H1 (cell line): ENCODE measurements around the gene PPP1R3F. TPM values are rescaled to one million over a fixed set of nuclear protein-coding genes. Genes with fewer than 3 reads are reported as not detected.

Experiments used
- CTCF ChIA-PET: fragments of 300-600 bp; sonication (Branson Sonifier 250); formaldehyde crosslinking; loops from one replicate; lab custom pipeline; 2021; ENCODE audit not compliant: partially characterized antibody; lab: Charles Lee
- POLR2A ChIA-PET: fragments of 300-600 bp; sonication (Branson Sonifier 250); formaldehyde crosslinking; loops from one replicate; lab custom pipeline; 2021; ENCODE audit warnings: inconsistent platforms; ENCODE audit not compliant: partially characterized antibody; lab: Charles Lee
- DNase-seq, 2 experiments: peaks; one replicate each; pipeline versions ENCODE4 v3.0.0 to v3.0.0-alpha.2; 2010 to 2022; ENCODE audit warnings: low spot score in 2 of 2, low read depth in 1 of 2, mixed read lengths in 1 of 2
- FAIRE-seq: peaks from 2 replicates; lab custom pipeline; 2011; peaks lifted over from hg19 to GRCh38; lab: Jason Lieb, UNC
- H2AFZ ChIP-seq: 2 replicates; pipeline ENCODE4 v1.8.1; 2012; ENCODE audit warnings: low read length, inconsistent platforms
- H2AK5ac ChIP-seq: 2 replicates; pipeline ENCODE4 v1.6.1; 2013; ENCODE audit warnings: low read depth, low read length
- H2BK120ac ChIP-seq: replicated peaks from 2 replicates; pipeline ENCODE3; 2013; ENCODE audit warnings: low read depth, low read length, inconsistent platforms
- H2BK12ac ChIP-seq: 2 replicates; pipeline ENCODE4 v1.6.1; 2013; ENCODE audit warnings: low read depth, low read length
- H2BK15ac ChIP-seq: 2 replicates; pipeline ENCODE4 v1.6.1; 2013; ENCODE audit warnings: low read length
- H2BK20ac ChIP-seq: 2 replicates; pipeline ENCODE4 v1.6.1; 2013; ENCODE audit warnings: low read length
- H2BK5ac ChIP-seq: 2 replicates; pipeline ENCODE4 v1.6.1; 2013; ENCODE audit warnings: low read depth, low read length
- H3K14ac ChIP-seq: 2 replicates; pipeline ENCODE4 v1.6.1; 2013; ENCODE audit warnings: inconsistent platforms; ENCODE audit not compliant: insufficient read length
- H3K18ac ChIP-seq: 2 replicates; pipeline ENCODE4 v1.6.1; 2013; ENCODE audit warnings: low read length; ENCODE audit errors: extremely low read depth
- H3K23ac ChIP-seq: 2 replicates; pipeline ENCODE4 v1.6.1; 2013; ENCODE audit warnings: inconsistent platforms; ENCODE audit not compliant: insufficient read length
- H3K23me2 ChIP-seq: 2 replicates; pipeline ENCODE4 v1.6.1; 2013; ENCODE audit warnings: low read depth, low read length
- H3K27ac ChIP-seq: 2 replicates; pipeline ENCODE4 v1.6.1; 2011; ENCODE audit warnings: low read depth, low read length, inconsistent platforms
- H3K27me3 ChIP-seq, 4 experiments: replicated peaks in 1 of 4; 1 replicate in 1 of 4; 2 replicates in 3 of 4; pipeline versions ENCODE4 v1.6.1 to v1.8.1; 2011 to 2013; ENCODE audit warnings: low read length in 3 of 4, mild to moderate bottlenecking in 3 of 4, inconsistent platforms in 2 of 4, mixed read lengths in 2 of 4, moderate library complexity in 1 of 4; ENCODE audit not compliant: control insufficient read depth in 3 of 4, insufficient read depth in 3 of 4; ENCODE audit errors: extremely low read depth in 1 of 4
- H3K36me3 ChIP-seq, 4 experiments: 2 replicates each; pipeline versions ENCODE4 v1.6.1 to v1.8.1; 2011 to 2013; ENCODE audit warnings: mild to moderate bottlenecking in 4 of 4, low read length in 3 of 4, moderate library complexity in 2 of 4, control low read depth in 1 of 4, inconsistent platforms in 1 of 4; ENCODE audit not compliant: insufficient read depth in 4 of 4, control insufficient read depth in 2 of 4
- H3K4ac ChIP-seq: replicated peaks from 2 replicates; pipeline ENCODE3; 2013; ENCODE audit warnings: low read length, low read depth, mixed read lengths, inconsistent platforms; ENCODE audit not compliant: insufficient read length
- H3K4me1 ChIP-seq, 4 experiments: replicated peaks in 1 of 4; 1 replicate in 1 of 4; 2 replicates in 3 of 4; pipeline versions ENCODE4 v1.6.1 to v1.8.1; 2011 to 2013; ENCODE audit warnings: low read length in 3 of 4, inconsistent platforms in 2 of 4, mixed read lengths in 1 of 4; ENCODE audit not compliant: insufficient read depth in 4 of 4, control insufficient read depth in 3 of 4
- H3K4me2 ChIP-seq, 2 experiments: 2 replicates each; pipeline versions ENCODE4 v1.6.1 to v1.8.1; 2011 to 2013; ENCODE audit warnings: low read depth in 2 of 2, low read length in 2 of 2, control low read depth in 1 of 2, inconsistent platforms in 1 of 2, mild to moderate bottlenecking in 1 of 2; ENCODE audit not compliant: insufficient read depth in 1 of 2
- H3K4me3 ChIP-seq, 4 experiments: fragments of 200-600, 300-600 bp in 1 of 4; sonication (generic), shearing (Covaris generic), sonication (Bioruptor Twin) in 1 of 4; 2 replicates each; pipeline versions ENCODE4 v1.5.1 to v1.8.1; 2011 to 2016; ENCODE audit warnings: low read length in 4 of 4, low read depth in 3 of 4, control low read depth in 2 of 4, inconsistent platforms in 2 of 4, mild to moderate bottlenecking in 2 of 4, mixed read lengths in 1 of 4, moderate library complexity in 1 of 4; ENCODE audit not compliant: insufficient read depth in 2 of 4; ENCODE audit errors: extremely low read depth in 1 of 4
- H3K56ac ChIP-seq: replicated peaks from 2 replicates; pipeline ENCODE3; 2013; ENCODE audit warnings: low read depth, mild to moderate bottlenecking, mixed read lengths, low read length, inconsistent platforms; ENCODE audit not compliant: insufficient read length
- H3K79me1 ChIP-seq: 2 replicates; pipeline ENCODE4 v1.6.1; 2013; ENCODE audit warnings: low read depth, low read length, control low read depth
- H3K79me2 ChIP-seq, 2 experiments: 2 replicates each; pipeline versions ENCODE4 v1.6.1 to v1.8.1; 2012 to 2013; ENCODE audit warnings: low read length in 2 of 2, mild to moderate bottlenecking in 2 of 2, inconsistent platforms in 1 of 2; ENCODE audit not compliant: insufficient read depth in 2 of 2, control insufficient read depth in 1 of 2
- H3K9ac ChIP-seq, 4 experiments: replicated peaks in 1 of 4; 1 replicate in 1 of 4; 2 replicates in 3 of 4; pipeline versions ENCODE4 v1.6.1 to v1.8.1; 2011 to 2013; ENCODE audit warnings: low read depth in 3 of 4, low read length in 3 of 4, control low read depth in 2 of 4, mild to moderate bottlenecking in 2 of 4, moderate library complexity in 2 of 4, inconsistent platforms in 1 of 4; ENCODE audit errors: extremely low read depth in 1 of 4
- H3K9me3 ChIP-seq, 2 experiments: 2 replicates each; pipeline versions ENCODE4 v1.6.1 to v1.8.1; 2012 to 2013; ENCODE audit warnings: mild to moderate bottlenecking in 2 of 2, moderate library complexity in 2 of 2, control low read depth in 1 of 2, inconsistent platforms in 1 of 2, low read depth in 1 of 2, low read length in 1 of 2, mixed read lengths in 1 of 2; ENCODE audit not compliant: insufficient read depth in 2 of 2
- H4K20me1 ChIP-seq, 2 experiments: replicated peaks in 1 of 2; 2 replicates each; pipeline versions ENCODE3 to v1.8.1; 2011 to 2013; ENCODE audit warnings: inconsistent platforms in 2 of 2, low read length in 2 of 2, mild to moderate bottlenecking in 1 of 2; ENCODE audit not compliant: insufficient read depth in 2 of 2, control insufficient read depth in 1 of 2
- H4K5ac ChIP-seq: 2 replicates; pipeline ENCODE4 v1.6.1; 2013; ENCODE audit warnings: low read length, low read depth, mixed read lengths, inconsistent platforms; ENCODE audit not compliant: insufficient read length
- H4K8ac ChIP-seq: 2 replicates; pipeline ENCODE4 v1.8.0; 2013; ENCODE audit warnings: mild to moderate bottlenecking, moderate library complexity, low read length, inconsistent platforms; ENCODE audit not compliant: insufficient read depth; ENCODE audit errors: extremely low read depth
- H4K91ac ChIP-seq: replicated peaks from 2 replicates; pipeline ENCODE3; 2013; ENCODE audit warnings: low read length, mixed read lengths, inconsistent platforms; ENCODE audit not compliant: insufficient read length
- ASH2L ChIP-seq: fragments of 200-600, 300-600 bp; sonication (generic); IDR thresholded peaks from one replicate; pipeline ENCODE4 v1.7.1; 2017; ENCODE audit warnings: low read length
- BRCA1 ChIP-seq: IDR thresholded peaks from 2 replicates; pipeline ENCODE4 v1.6.1; 2012; ENCODE audit warnings: low read depth, low read length, improper control_type of control experiment
- CBX5 ChIP-seq: fragments of 300-800, 300-1000 bp; sonication (generic); IDR thresholded peaks from 2 replicates; pipeline ENCODE4 v1.7.1; 2016; ENCODE audit warnings: antibody characterized with exemption, low read length, low read depth
- EP300 ChIP-seq, 2 experiments: IDR thresholded peaks; 1 replicate in 1 of 2; 2 replicates in 1 of 2; pipeline ENCODE4 v1.6.1; 2011 to 2012; ENCODE audit warnings: low read depth in 2 of 2, low read length in 2 of 2, mild to moderate bottlenecking in 2 of 2, borderline replicate concordance in 1 of 2, inconsistent platforms in 1 of 2, moderate library complexity in 1 of 2
- GTF2F1 ChIP-seq: IDR thresholded peaks from 2 replicates; pipeline ENCODE4 v1.6.1; 2012; ENCODE audit warnings: low read depth, low read length, improper control_type of control experiment, borderline replicate concordance
- HDAC2 ChIP-seq, 2 experiments: fragments of 300-600 bp in 1 of 2; sonication (generic) in 1 of 2; IDR thresholded peaks; 2 replicates each; pipeline ENCODE4 v1.6.1; 2011 to 2012; ENCODE audit warnings: low read depth in 2 of 2, low read length in 2 of 2, mild to moderate bottlenecking in 2 of 2, moderate library complexity in 2 of 2, borderline replicate concordance in 1 of 2, inconsistent platforms in 1 of 2
- HDAC6 ChIP-seq: IDR thresholded peaks from one replicate; pipeline ENCODE4 v1.7.1; 2012; ENCODE audit warnings: low read depth, mild to moderate bottlenecking, inconsistent platforms, low read length, moderate library complexity
- NRF1 ChIP-seq: IDR thresholded peaks from 2 replicates; pipeline ENCODE4 v1.6.1; 2011; ENCODE audit warnings: mild to moderate bottlenecking, low read depth, low read length, improper control_type of control experiment
- POLR2A ChIP-seq, 2 experiments: IDR thresholded peaks; 1 replicate in 1 of 2; 2 replicates in 1 of 2; pipeline ENCODE4 v1.6.1; 2011; ENCODE audit warnings: low read depth in 2 of 2, low read length in 2 of 2, mild to moderate bottlenecking in 2 of 2; ENCODE audit errors: control extremely low read depth in 1 of 2
- RFX5 ChIP-seq: IDR thresholded peaks from 2 replicates; pipeline ENCODE4 v1.6.1; 2011; ENCODE audit warnings: low read depth, low read length, improper control_type of control experiment, borderline replicate concordance
- TAF7 ChIP-seq: optimal IDR thresholded peaks from 2 replicates; pipeline ENCODE3; 2011; ENCODE audit warnings: low read depth, mild to moderate bottlenecking, inconsistent platforms, low read length, moderate library complexity, borderline replicate concordance
- TBP ChIP-seq: IDR thresholded peaks from 2 replicates; pipeline ENCODE4 v1.6.1; 2011; ENCODE audit warnings: low read depth, low read length, improper control_type of control experiment
- ZNF274 ChIP-seq: IDR thresholded peaks from 2 replicates; pipeline ENCODE4 v1.7.0; 2012; ENCODE audit warnings: low read length, borderline replicate concordance; ENCODE audit errors: extremely low read depth
- WGBS, 2 experiments: shearing (Covaris generic) in 1 of 2; methylation state at CpG; one replicate each; pipeline versions ENCODE4 v1.1.6 to v1.1.7; 2013 to 2015; ENCODE audit warnings: low lambda C conversion rate in 2 of 2, mixed read lengths in 2 of 2, inconsistent platforms in 1 of 2, low coverage in 1 of 2, missing lambda C conversion rate in 1 of 2; ENCODE audit not compliant: insufficient replicate concordance in 2 of 2, insufficient coverage in 1 of 2, insufficient read length in 1 of 2; ENCODE audit errors: extremely low coverage in 1 of 2, missing lambda C conversion rate in 1 of 2; 5-methylcytosine and 5-hydroxymethylcytosine counted together
- polyA plus RNA-seq, 7 experiments: library from polyadenylated mRNA; depleted of rRNA in 3 of 7; stranded (reverse) in 5 of 7; unstranded in 2 of 7; fragments of >200 nt in 5 of 7; fragments of 200-250 nt in 2 of 7; gene quantifications; 1 replicate in 5 of 7; 2 replicates in 1 of 7; 4 replicates in 1 of 7; pipeline versions ENCODE4 v1.2.1 to v1.2.3, GENCODE V29; 2011 to 2013; ENCODE audit warnings: missing spikeins in 2 of 7, mixed read lengths in 2 of 7
- total RNA-seq: library from RNA; stranded (reverse); fragmentation: NEBNext Ultra II Directional; extraction: Animal tissue kit (Norgen Biotek cat#: 25700); gene quantifications from 2 replicates; pipeline ENCODE4 v1.2.1, GENCODE V29; 2021
- TF ChIP-seq, protein P1 (sequence below): IDR thresholded peaks from 2 replicates; pipeline ENCODE4 v1.6.1; 2012; ENCODE audit warnings: inconsistent platforms

The PPP1R3F gene
- total and polyA plus RNA-seq, 2 of the 8 experiments (the other 6 are each of a cell fraction or from before 2014, with no cell fraction given) = 5.1 to 6.8 TPM

GRCh38 chrX:49310371-49310770 is 40.8 kb downstream of the PPP1R3F start:
- POLR2A ChIA-PET = interaction anchor here (2.0 kb wide), 1 partner anchor 41 kb away, joined by 5 read pairs; no protein-coding TSS in a partner anchor
- no peaks in the 10 kb centered on the region for H3K36me3 ChIP-seq
- H2BK20ac ChIP-seq = no peak overlapping the region
- H2BK5ac ChIP-seq = no peak overlapping the region
- no peak overlapping the region for H2BK12ac ChIP-seq
- no peaks in the 10 kb centered on the region for H3K27me3 ChIP-seq
- DNase-seq (no peak), FAIRE-seq (no peak)
- no peaks in the 10 kb centered on the region for H3K79me1 ChIP-seq
- no peak overlapping the region for H2BK15ac ChIP-seq
- H3K4me3 ChIP-seq = peak overlapping the region in 2 of 4 experiments; percentile 3 to 52; a peak in 2 of 8 replicates
- H3K4me2 ChIP-seq = peak overlapping the region; percentile 51 to 80
- H2BK120ac ChIP-seq = no peak overlapping the region
- CTCF ChIA-PET = interaction anchor here (1.4 kb wide), 1 partner anchor 19 kb away, joined by 5 read pairs; no protein-coding TSS in a partner anchor
- 23% methylated on average over 13 of the region's 18 CpGs; no CpG with 5 or more reads in 1 of the 2 experiments for WGBS, 2 experiments
- H3K14ac ChIP-seq = no peak overlapping the region
- H4K8ac ChIP-seq = no peak overlapping the region
- H4K20me1 ChIP-seq = no peaks in the 10 kb centered on the region
- no peak overlapping the region for H2AFZ ChIP-seq
- no peak overlapping the region for H4K91ac ChIP-seq
- H4K5ac ChIP-seq = no peak overlapping the region
- H3K79me2 ChIP-seq = no peaks in the 10 kb centered on the region
- no peaks in the 10 kb centered on the region for H3K9me3 ChIP-seq
- peaks cover 4 to 22% (median 13%) of the 10 kb centered on the region in 4 experiments for H3K4me1 ChIP-seq
- no peak overlapping the region for H2AK5ac ChIP-seq
- H3K4ac ChIP-seq = no peak overlapping the region
- no peak overlapping the region for H3K56ac ChIP-seq
- peak overlapping the region; percentile 52; the same call in 1 of the 2 replicates for H3K27ac ChIP-seq
- no peaks in the 10 kb centered on the region; the same call in 1 of the 2 replicates for H3K23me2 ChIP-seq
- no peak overlapping the region for H3K9ac ChIP-seq
- H3K18ac ChIP-seq = no peak overlapping the region; the same call in 1 of the 2 replicates
- H3K23ac ChIP-seq = no peak overlapping the region
- TF ChIP-seq ZNF274 = no peak
- TF ChIP-seq CBX5 = no peak
- TF ChIP-seq TBP = no peak
- no peak for TF ChIP-seq EP300 (IDR thresholded peaks at IDR 0.05; ENCODE audit: borderline replicate concordance in 1 of 2, low read depth in 2 of 2, low read length in 2 of 2)
- no peak for TF ChIP-seq NRF1
- no peak for TF ChIP-seq HDAC2 (IDR thresholded peaks at IDR 0.05; ENCODE audit: borderline replicate concordance in 1 of 2, low read depth in 2 of 2, low read length in 2 of 2)
- TF ChIP-seq BRCA1 = no peak
- no peak for TF ChIP-seq ASH2L
- no peak for TF ChIP-seq GTF2F1
- no peak for TF ChIP-seq HDAC6
- TF ChIP-seq TAF7 = no peak
- TF ChIP-seq, protein P1, sequence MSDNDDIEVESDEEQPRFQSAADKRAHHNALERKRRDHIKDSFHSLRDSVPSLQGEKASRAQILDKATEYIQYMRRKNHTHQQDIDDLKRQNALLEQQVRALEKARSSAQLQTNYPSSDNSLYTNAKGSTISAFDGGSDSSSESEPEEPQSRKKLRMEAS = no peak
- TF ChIP-seq POLR2A (IDR thresholded peaks at IDR 0.05; ENCODE audit: control extremely low read depth in 1 of 2, low read depth in 2 of 2, low read length in 2 of 2) = no peak
- TF ChIP-seq RFX5 = no peak
